NCI-H748 treated with DMSO at 0.1 percent for 48 hours (cell line): ENCODE data around the gene BMP7.
"Not testable (repeated sequence)": the region's sequence is repeated elsewhere in the genome, so short reads cannot be mapped to it uniquely, and the experiment has no call there.

Experiments used
- DNase-seq: peaks from one replicate; lab custom pipeline; 2025; lab: John Stamatoyannopoulos, UW

The BMP7 gene

GRCh38 chr20:57166568-57167291, 99.7 kb downstream of the BMP7 start:
- DNase-seq: no peak

GRCh38 chr20:57165427-57166004, 100.9 kb downstream of the BMP7 start:
- no peak for DNase-seq

DNA sequence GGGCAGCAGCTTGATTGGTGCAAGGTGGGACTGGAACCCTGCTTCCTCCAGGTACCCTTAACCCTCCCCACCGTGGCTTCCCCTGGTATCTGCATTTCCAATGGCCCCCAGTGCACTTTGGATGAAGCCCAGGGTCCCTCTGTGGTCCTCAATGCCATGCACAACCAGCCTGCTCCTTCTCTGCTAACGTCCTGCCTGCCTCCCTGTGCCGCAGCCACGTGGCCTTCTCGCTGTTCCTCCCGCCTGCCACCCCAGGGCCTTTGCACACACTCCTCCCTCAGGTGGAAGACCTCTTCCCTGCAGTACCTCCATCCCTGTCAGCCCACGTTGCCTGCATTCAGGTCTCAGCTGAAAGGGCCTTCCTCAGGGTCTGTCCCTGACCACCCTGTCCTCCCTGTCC, 101.6 kb downstream of the BMP7 start:
- DNase-seq: no peak

DNA sequence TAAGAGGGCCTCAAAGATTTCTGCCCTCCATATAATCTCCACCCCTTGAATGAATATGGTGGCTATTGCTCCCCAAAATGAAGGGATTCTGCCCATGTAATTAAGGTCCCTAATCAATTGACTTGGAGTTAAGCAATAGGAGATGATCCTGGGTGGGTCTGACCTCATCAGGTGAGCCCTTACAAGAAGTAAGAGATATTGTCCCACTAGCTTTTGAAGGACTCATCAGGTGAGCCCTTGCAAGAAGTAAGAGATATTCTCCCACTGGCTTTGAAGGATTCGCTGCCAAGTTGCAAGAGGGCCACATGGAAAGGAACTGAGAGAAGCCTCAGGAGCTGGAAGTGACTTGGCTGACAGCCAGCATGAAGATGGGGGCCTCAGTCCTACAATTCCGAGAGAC, 103.4 kb downstream of the BMP7 start:
- DNase-seq: no peak

GRCh38 chr20:57162362-57162652, 104.1 kb downstream of the BMP7 start:
- no peak for DNase-seq

DNA sequence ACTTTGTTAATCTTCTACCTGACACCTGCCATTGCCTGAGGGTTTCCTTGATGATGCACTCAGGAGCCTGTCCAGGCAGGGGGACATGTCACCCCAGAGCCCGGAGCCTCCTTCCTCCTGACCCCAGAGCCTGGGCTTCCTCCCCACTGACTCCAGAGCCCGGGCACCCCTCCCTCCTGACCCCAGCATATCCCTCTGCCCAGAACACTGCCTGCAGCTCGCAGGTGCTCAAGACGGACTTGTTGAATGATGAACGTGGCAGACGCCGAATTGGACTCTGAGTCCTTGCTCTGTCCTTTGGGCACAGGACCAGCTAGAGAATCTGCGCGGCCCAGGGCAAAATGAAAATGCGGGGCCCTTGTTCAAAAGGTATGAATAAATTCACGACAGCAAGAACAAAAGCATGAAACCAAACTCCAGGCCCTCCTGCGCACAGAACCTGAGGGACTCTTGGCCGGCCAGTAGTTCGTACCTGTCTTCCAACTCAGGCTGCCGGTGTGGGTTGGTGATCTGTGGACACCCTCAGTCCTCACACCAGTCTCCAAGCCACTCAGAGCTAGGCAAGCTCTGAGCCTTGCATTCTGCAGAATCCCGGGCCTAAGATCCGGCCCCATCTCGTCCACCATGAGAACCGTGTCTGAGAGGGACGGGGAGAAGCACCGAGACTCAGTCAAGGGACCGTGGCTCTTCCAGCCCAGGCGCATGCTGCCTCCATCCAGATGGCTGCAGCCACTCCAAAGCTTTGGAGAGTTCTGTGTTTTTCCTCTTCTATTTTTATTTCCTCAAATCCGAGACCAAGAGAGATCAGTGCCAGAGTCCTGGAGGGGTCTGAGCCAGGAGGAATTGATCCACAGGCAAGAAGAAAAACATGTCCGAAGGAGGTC, 104.7 kb downstream of the BMP7 start:
- no peak for DNase-seq

GRCh38 chr20:57160985-57161384, 105.5 kb downstream of the BMP7 start:
- DNase-seq: no peak

- no peak for DNase-seq
Measured at GRCh38 chr20:57159945-57160610, 106.4 kb downstream of the BMP7 start.

- no peak for DNase-seq
Measured at GRCh38 chr20:57159193-57159851, 107.1 kb downstream of the BMP7 start.

DNA sequence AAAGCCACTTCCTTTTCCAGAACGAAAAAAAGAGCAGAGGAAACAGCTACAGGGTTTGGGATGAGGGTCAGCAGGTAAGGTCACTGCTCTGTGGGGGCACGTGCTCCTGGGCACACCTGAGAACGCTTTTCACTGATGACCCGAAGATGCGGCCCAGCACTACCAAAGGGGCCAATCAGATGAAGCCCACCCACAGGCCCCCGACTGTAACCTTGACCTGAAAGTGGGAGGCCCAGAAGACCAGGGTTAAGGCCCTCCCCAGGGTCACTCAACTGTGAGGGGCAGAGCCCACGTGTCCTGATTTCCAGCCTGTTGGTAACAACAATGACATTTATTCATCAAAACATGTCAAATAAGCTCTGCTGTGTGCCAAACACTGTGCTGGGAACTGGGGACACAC, 108.0 kb downstream of the BMP7 start:
- no peak for DNase-seq

- DNase-seq: not testable (repeated sequence)
Measured at GRCh38 chr20:57157787-57158186, 108.7 kb downstream of the BMP7 start.

DNA sequence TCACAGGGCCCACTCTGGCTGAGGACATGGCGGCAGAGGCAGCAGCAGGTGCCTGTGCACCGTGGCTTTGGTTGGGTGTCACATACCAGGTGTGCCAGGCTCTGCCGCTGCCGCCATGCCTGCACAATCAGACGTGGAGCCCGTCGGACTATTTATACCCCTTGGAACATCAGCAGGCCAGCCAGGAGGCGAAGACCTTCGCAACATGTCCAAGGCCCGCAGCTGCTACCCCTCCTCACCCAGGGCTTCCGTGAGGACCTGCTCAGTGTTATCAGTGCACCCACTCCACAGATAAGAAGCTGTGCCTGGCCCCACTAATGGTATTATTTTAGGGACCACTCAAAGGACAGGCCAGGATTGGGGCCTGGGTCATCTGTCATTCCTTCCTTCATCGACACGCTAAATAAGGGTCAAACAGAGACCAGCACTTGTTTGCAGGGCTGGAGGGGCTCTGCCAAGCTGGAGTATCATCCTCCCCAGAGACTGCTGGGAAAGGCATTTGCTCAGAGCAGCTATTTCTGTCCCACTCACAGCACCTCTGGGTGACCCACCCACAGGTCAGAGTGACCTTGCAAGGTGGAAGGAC, 109.2 kb downstream of the BMP7 start:
- no peak for DNase-seq

- no peak for DNase-seq
Measured at GRCh38 chr20:57156011-57156729, 110.3 kb downstream of the BMP7 start.

GRCh38 chr20:57155415-57155814, 111.0 kb downstream of the BMP7 start:
- no peak for DNase-seq

GRCh38 chr20:57153238-57153905, 113.1 kb downstream of the BMP7 start:
- DNase-seq: no peak

DNA sequence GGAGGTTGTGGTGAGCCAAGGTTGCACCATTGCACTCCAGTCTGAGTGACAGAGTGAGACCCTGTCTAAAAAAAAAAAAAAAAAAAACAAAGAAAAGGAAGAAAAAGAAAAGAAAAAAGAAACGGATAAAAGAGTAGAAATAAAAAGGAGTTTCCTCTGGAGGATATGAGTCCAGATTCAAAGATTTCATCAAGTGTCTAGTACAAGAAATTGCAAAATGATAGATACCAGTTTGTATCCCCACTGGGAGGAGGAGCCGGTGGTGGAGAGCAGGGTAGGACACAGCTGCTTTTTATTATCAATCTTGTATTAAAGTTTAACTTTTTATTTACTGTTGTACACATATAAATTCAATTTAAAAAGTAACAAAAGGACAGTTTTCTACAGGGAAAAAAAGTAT, 113.9 kb downstream of the BMP7 start:
- no peak for DNase-seq

DNA sequence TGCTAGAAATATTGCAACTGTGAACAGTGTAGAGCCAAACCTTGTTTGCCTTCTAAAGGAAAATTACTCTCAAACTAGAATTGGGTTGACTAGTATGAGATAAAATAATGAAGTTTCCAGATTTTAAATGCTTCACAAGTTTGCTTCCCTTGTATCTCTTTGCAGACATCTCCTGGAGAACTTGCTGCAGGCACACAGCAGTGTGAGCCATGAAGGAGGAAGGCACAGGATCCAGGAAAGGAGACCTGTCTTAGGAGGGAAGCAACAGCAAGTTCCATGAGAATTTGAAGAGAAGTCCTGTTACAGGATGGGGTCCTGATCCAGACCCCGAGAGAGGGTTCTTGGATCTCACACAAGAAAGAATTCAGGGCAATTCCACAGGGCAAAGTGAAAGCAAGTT, 115.9 kb downstream of the BMP7 start:
- no peak for DNase-seq

DNA sequence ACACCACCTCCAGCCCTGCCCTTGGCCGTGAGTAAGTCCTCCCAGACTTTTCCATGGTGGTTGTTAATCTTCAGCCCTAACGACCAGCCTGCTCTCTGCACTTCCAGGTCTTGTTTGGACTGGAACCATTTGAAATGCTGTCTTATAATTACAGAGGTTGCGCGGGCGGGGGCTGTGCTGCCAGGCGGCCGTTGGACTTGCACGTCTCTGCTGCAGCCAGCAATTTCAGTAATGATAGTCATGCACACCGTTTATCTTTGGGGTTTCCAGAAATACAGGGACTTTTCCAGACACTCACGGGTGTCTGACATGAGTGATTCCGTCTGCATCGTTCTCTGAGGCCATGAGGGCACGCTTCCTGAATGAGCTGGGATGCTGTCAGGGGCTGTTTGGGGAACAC, 118.2 kb downstream of the BMP7 start:
- no peak for DNase-seq

GRCh38 chr20:57147185-57147584, 119.3 kb downstream of the BMP7 start:
- DNase-seq: no peak

GRCh38 chr20:57146155-57146554, 120.3 kb downstream of the BMP7 start:
- no peak for DNase-seq
